ENCODE measurements around the gene LDB2.

- TF ChIP-seq EZH2 (IDR thresholded peaks at IDR 0.05) (no peak), POLR2AphosphoS5 (IDR thresholded peaks at IDR 0.05; ENCODE audit: borderline replicate concordance, low read depth, low read length) (no peak), FOXP2 (optimal IDR thresholded peaks at IDR 0.05; ENCODE audit: control extremely low read depth, extremely low read length, insufficient read depth) (no peak)
These were observed 222.1 kb downstream of the LDB2 start for GRCh38 chr4:16676230-16676770.
